Measurements from ENCODE around the gene CNTNAP2. TPM values are rescaled to one million over a fixed set of nuclear protein-coding genes. Genes with fewer than 3 reads are reported as not detected.
A peak's percentile ranks its signal among the peaks of the same experiment; 100 is the strongest.

Gene CNTNAP2
- total and polyA plus RNA-seq, 2 of the 4 experiments (the other 2 are of a cell fraction): not detected

DNA sequence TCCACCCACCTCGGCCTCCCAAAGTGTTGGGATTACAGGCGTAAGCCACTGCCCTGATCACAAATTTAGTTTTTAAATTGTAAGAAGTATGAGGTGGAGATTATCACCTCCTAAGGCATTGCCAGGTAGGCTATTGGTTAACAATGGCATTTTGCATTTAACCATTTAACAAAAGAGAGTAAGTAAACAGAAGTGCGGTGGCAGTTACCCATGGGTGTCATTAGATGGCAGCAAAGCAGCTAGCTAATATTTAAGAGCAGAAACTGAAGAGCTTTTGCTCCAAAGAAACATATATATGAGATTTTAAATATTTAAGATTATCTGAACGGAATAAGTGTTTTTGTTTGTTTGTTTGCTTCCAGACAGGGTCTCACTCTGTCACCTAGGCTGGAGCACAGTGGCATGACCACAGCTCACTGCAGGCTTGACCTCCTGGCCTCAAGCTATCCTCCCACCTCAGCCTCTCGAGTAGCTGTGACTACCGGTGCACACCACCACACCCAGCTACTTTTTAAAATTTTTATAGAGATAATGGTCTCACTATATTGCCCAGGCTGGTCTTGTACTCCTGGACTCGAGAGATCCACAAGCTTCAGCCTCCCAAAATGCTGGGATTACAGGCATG lies 2148.4 kb downstream of the CNTNAP2 start:
- Histone ChIP-seq H3K4ac (ENCODE audit: low read depth, low read length) (no peak overlapping the region), H3K9me3 (ENCODE audit: control insufficient read depth, insufficient read depth, low read length) (peaks cover 5% of the 10 kb centered on the region), H2AK5ac (ENCODE audit: low read depth, low read length) (no peak overlapping the region), H4K5ac (ENCODE audit: low read depth, low read length) (no peak overlapping the region), H3K79me1 (ENCODE audit: low read depth in 1 of 2, low read length in 2 of 2) (no peaks in the 10 kb centered on the region), H3K18ac (ENCODE audit: low read depth, low read length) (no peak overlapping the region), H2AFZ (replicated peaks; ENCODE audit: low read length, poor library complexity) (no peak overlapping the region), H4K20me1 (ENCODE audit: insufficient read depth, low read length) (no peaks in the 10 kb centered on the region), H2BK20ac (ENCODE audit: low read depth, low read length) (no peak overlapping the region), H3K36me3 (ENCODE audit: control insufficient read depth, insufficient read depth, low read length) (no peaks in the 10 kb centered on the region), H4K91ac (ENCODE audit: insufficient read depth, low read depth, low read length) (no peak overlapping the region), H3K9ac (ENCODE audit: low read depth, low read length) (no peak overlapping the region), H3K56ac (ENCODE audit: extremely low read depth, insufficient read depth, low read length) (no peak overlapping the region), H2AK9ac (replicated peaks; ENCODE audit: low read depth, low read length, poor library complexity) (no peak overlapping the region), H3K4me1 (ENCODE audit: control insufficient read depth, insufficient read depth, low read length) (no peaks in the 10 kb centered on the region), H4K8ac (ENCODE audit: low read depth in 2 of 2, low read length in 2 of 2) (no peak overlapping the region), H3K27ac (ENCODE audit: insufficient read depth, low read length) (no peak overlapping the region), H2BK120ac (ENCODE audit: low read depth, low read length) (no peak overlapping the region), H3K4me3 (ENCODE audit: insufficient read depth, low read depth, low read length) (no peak overlapping the region), H3K4me2 (ENCODE audit: low read depth, low read length) (no peak overlapping the region), H3K23ac (ENCODE audit: low read depth, low read length) (no peak overlapping the region), H2BK15ac (ENCODE audit: low read depth, low read length) (no peak overlapping the region), H3K14ac (replicated peaks; ENCODE audit: low read depth, low read length) (no peak overlapping the region), H2BK5ac (ENCODE audit: low read depth, low read length, poor library complexity, severe bottlenecking) (no peak overlapping the region), H3K9me1 (ENCODE audit: insufficient read depth, low read length) (no peaks in the 10 kb centered on the region), H3K27me3 (ENCODE audit: control insufficient read depth, insufficient read depth, low read length) (no peaks in the 10 kb centered on the region)
- DNase-seq (peak; percentile 13), ATAC-seq (ENCODE audit: low read depth) (peak; percentile 42; the same call in 1 of the 2 replicates)
- CTCF ChIA-PET: no interaction called here
- dilution Hi-C loops (cut with HindIII; ENCODE audit: low sequenced_read_pairs, unreplicated experiment): no loop called here
- in situ Hi-C loops (cut with MboI; ENCODE audit: low sequenced_read_pairs): loop anchor here (25.0 kb wide), 2 partner anchors 697 to 828 kb away; no protein-coding TSS in a partner anchor
- intact Hi-C loops (cut with micrococcal nuclease): loop anchor here (5.0 to 10.0 kb wide), 2 partner anchors 700 to 1018 kb away; no protein-coding TSS in a partner anchor
- WGBS, 2 experiments (ENCODE audit: extremely low coverage in 2 of 2, insufficient read length in 1 of 2): 0% methylated on average over 1 of the region's 7 CpGs; no CpG with 5 or more reads in 1 of the 2 experiments
- POLR2A ChIA-PET (ENCODE audit: unreplicated experiment): interaction anchor here (0.7 kb wide), 1 partner anchor 695 kb away, joined by 4 read pairs; no protein-coding TSS in a partner anchor
- TF ChIP-seq NFE2L2 (IDR thresholded peaks at IDR 0.05; ENCODE audit: low read depth, low read length) (no peak), USF2 (IDR thresholded peaks at IDR 0.05; ENCODE audit: low read depth, low read length) (no peak), RAD21 (IDR thresholded peaks at IDR 0.05; ENCODE audit: low read length) (peak; percentile 24; the same call in 1 of the 2 replicates), RCOR1 (IDR thresholded peaks at IDR 0.05; ENCODE audit: insufficient replicate concordance, low read length) (no peak), CEBPB (IDR thresholded peaks at IDR 0.05; ENCODE audit: low read depth, low read length) (no peak)
- TF ChIP-seq, protein P1, sequence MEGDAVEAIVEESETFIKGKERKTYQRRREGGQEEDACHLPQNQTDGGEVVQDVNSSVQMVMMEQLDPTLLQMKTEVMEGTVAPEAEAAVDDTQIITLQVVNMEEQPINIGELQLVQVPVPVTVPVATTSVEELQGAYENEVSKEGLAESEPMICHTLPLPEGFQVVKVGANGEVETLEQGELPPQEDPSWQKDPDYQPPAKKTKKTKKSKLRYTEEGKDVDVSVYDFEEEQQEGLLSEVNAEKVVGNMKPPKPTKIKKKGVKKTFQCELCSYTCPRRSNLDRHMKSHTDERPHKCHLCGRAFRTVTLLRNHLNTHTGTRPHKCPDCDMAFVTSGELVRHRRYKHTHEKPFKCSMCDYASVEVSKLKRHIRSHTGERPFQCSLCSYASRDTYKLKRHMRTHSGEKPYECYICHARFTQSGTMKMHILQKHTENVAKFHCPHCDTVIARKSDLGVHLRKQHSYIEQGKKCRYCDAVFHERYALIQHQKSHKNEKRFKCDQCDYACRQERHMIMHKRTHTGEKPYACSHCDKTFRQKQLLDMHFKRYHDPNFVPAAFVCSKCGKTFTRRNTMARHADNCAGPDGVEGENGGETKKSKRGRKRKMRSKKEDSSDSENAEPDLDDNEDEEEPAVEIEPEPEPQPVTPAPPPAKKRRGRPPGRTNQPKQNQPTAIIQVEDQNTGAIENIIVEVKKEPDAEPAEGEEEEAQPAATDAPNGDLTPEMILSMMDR (conservative IDR thresholded peaks at IDR 0.05; ENCODE audit: low read depth, low read length): peak; percentile 38
- TF ChIP-seq, protein P2, sequence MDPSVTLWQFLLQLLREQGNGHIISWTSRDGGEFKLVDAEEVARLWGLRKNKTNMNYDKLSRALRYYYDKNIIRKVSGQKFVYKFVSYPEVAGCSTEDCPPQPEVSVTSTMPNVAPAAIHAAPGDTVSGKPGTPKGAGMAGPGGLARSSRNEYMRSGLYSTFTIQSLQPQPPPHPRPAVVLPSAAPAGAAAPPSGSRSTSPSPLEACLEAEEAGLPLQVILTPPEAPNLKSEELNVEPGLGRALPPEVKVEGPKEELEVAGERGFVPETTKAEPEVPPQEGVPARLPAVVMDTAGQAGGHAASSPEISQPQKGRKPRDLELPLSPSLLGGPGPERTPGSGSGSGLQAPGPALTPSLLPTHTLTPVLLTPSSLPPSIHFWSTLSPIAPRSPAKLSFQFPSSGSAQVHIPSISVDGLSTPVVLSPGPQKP (IDR thresholded peaks at IDR 0.05; ENCODE audit: borderline replicate concordance, low read depth, low read length): no peak
- BruUV-seq (replicated peaks): no TSS peak
